Small intestine (tissue), 7 donors: ENCODE results near the gene AHCYL2. TPM values are rescaled to one million over a fixed set of nuclear protein-coding genes. Genes with fewer than 3 reads are reported as not detected.

Experiments
- DNase-seq, 2 donors: peaks; one replicate each; pipeline versions ENCODE4 v3.0.0 to v3.0.0-alpha.2; 2013
- FAIRE-seq: peaks from 2 replicates; lab custom pipeline; 2012; peaks lifted over from hg19 to GRCh38; lab: Jason Lieb, UNC
- H3K27ac ChIP-seq, 3 donors: one replicate each; pipeline ENCODE4 v1.5.1; 2013; ENCODE audit warnings: low read length in 2 of 3, mild to moderate bottlenecking in 2 of 3, control low read depth in 1 of 3, inconsistent platforms in 1 of 3, low read depth in 1 of 3, moderate library complexity in 1 of 3
- H3K27me3 ChIP-seq, 3 donors: one replicate each; pipeline ENCODE4 v1.6.1; 2013; ENCODE audit warnings: low read length in 3 of 3, inconsistent platforms in 1 of 3; ENCODE audit not compliant: control insufficient read depth in 3 of 3, insufficient read depth in 3 of 3
- H3K36me3 ChIP-seq, 3 donors: one replicate each; pipeline ENCODE4 v1.6.1; 2013; ENCODE audit warnings: low read length in 3 of 3, inconsistent platforms in 1 of 3, low read depth in 1 of 3, mild to moderate bottlenecking in 1 of 3, moderate library complexity in 1 of 3; ENCODE audit not compliant: control insufficient read depth in 3 of 3, insufficient read depth in 2 of 3
- H3K4me1 ChIP-seq, 3 donors: one replicate each; pipeline ENCODE4 v1.6.1; 2013; ENCODE audit warnings: low read length in 2 of 3, inconsistent platforms in 1 of 3, low read depth in 1 of 3, mild to moderate bottlenecking in 1 of 3, moderate library complexity in 1 of 3; ENCODE audit not compliant: control insufficient read depth in 3 of 3, insufficient read depth in 2 of 3
- H3K4me3 ChIP-seq, 3 donors: one replicate each; pipeline ENCODE4 v1.5.1; 2013; ENCODE audit warnings: low read length in 3 of 3, control low read depth in 1 of 3, inconsistent platforms in 1 of 3, low read depth in 1 of 3, mild to moderate bottlenecking in 1 of 3, moderate library complexity in 1 of 3
- H3K9me3 ChIP-seq, 2 donors: one replicate each; pipeline ENCODE4 v1.6.1; 2013; ENCODE audit warnings: low read depth in 1 of 2, low read length in 1 of 2; ENCODE audit not compliant: control insufficient read depth in 2 of 2, insufficient read depth in 1 of 2
- WGBS, 3 donors: extraction: QIAGEN DNeasy Blood & Tissue Kit; methylation state at CpG; one replicate each; pipeline ENCODE4 v1.1.7; 2013; 5-methylcytosine and 5-hydroxymethylcytosine counted together
- polyA plus RNA-seq, 4 donors: library from polyadenylated mRNA; stranded (reverse) in 3 of 4; unstranded in 1 of 4; fragments of 200-250 nt in 3 of 4; fragments of 120-200 nt in 1 of 4; gene quantifications; one replicate each; pipeline versions ENCODE4 v1.2.1 to v1.2.3, GENCODE V29; 2013
- donor health status: healthy with polysubstance abuse.
- donor health status: control.
- donor health status: control.
- donor health status: Bipolar disorder and iron deficiency.
- donor health status: healthy.

AHCYL2 gene
- polyA plus RNA-seq, 4 donors, result 18.2 to 25.4 (median 22.3) TPM

- Histone ChIP-seq H3K4me3 (peak overlapping the region; percentile 43 to 83 (median 61)), H3K9me3 (no peaks in the 10 kb centered on the region), H3K27me3 (peaks cover 6 to 9% (median 8%) of the 10 kb centered on the region in 3 donors), H3K27ac (peak overlapping the region in 1 of 3 donors; percentile 55), H3K4me1 (peaks cover 0 to 8% (median 0%) of the 10 kb centered on the region in 3 donors), H3K36me3 (peaks cover 0 to 6% (median 0%) of the 10 kb centered on the region in 3 donors)
- FAIRE-seq, result no peak
- 1 to 3% (median 2%) methylated on average over 35 to 83 of the region's 83 CpGs for WGBS, 3 donors
- peak in 1 of 2 donors; percentile 60 for DNase-seq
Measured at GRCh38 chr7:129188892-129189660, 35.8 kb upstream of the AHCYL2 start.

- 43 to 58% (median 55%) methylated on average over 13 of the region's 13 CpGs for WGBS, 3 donors
- FAIRE-seq, result no peak
- H3K4me1 ChIP-seq, result peaks cover 0 to 8% (median 0%) of the 10 kb centered on the region in 3 donors
- no peaks in the 10 kb centered on the region for H3K9me3 ChIP-seq
- DNase-seq, result no peak
- H3K4me3 ChIP-seq, result peak overlapping the region; percentile 43 to 83 (median 61)
- H3K27me3 ChIP-seq, result peaks cover 6 to 9% (median 8%) of the 10 kb centered on the region in 3 donors
- no peak overlapping the region for H3K27ac ChIP-seq
- peaks cover 0 to 6% (median 0%) of the 10 kb centered on the region in 3 donors for H3K36me3 ChIP-seq
Measured at GRCh38 chr7:129189661-129190310, 35.0 kb upstream of the AHCYL2 start.

GRCh38 chr7:129191272-129191671 lies 33.6 kb upstream of the AHCYL2 start:
- no peak overlapping the region for H3K4me3 ChIP-seq
- peaks cover 0 to 8% (median 0%) of the 10 kb centered on the region in 3 donors for H3K4me1 ChIP-seq
- no peak overlapping the region for H3K27ac ChIP-seq
- peaks cover 6 to 9% (median 8%) of the 10 kb centered on the region in 3 donors for H3K27me3 ChIP-seq
- no peaks in the 10 kb centered on the region for H3K9me3 ChIP-seq
- 62 to 74% (median 64%) methylated on average over 3 of the region's 3 CpGs for WGBS, 3 donors
- peaks cover 0 to 6% (median 0%) of the 10 kb centered on the region in 3 donors for H3K36me3 ChIP-seq
- no peak for FAIRE-seq
- DNase-seq, result no peak

- Histone ChIP-seq H3K36me3 (peaks cover 0 to 6% (median 0%) of the 10 kb centered on the region in 3 donors), H3K4me3 (no peak overlapping the region), H3K27me3 (peaks cover 6 to 9% (median 6%) of the 10 kb centered on the region in 3 donors), H3K9me3 (no peaks in the 10 kb centered on the region), H3K27ac (no peak overlapping the region), H3K4me1 (peaks cover 0 to 4% (median 0%) of the 10 kb centered on the region in 3 donors)
- no peak for DNase-seq
- 75 to 93% (median 88%) methylated on average over 3 of the region's 3 CpGs for WGBS, 3 donors
- FAIRE-seq, result no peak
Measured at GRCh38 chr7:129193892-129194291, 30.9 kb upstream of the AHCYL2 start.

- no peaks in the 10 kb centered on the region for H3K4me1 ChIP-seq
- H3K4me3 ChIP-seq, result no peak overlapping the region
- peaks cover 0 to 10% (median 0%) of the 10 kb centered on the region in 3 donors for H3K36me3 ChIP-seq
- no peak for DNase-seq
- no peaks in the 10 kb centered on the region for H3K9me3 ChIP-seq
- no peak for FAIRE-seq
- WGBS, 3 donors, result 68 to 84% (median 82%) methylated on average over 4 of the region's 4 CpGs
- H3K27ac ChIP-seq, result no peak overlapping the region
- no peaks in the 10 kb centered on the region for H3K27me3 ChIP-seq
Measured at GRCh38 chr7:129197771-129198170, 27.1 kb upstream of the AHCYL2 start.

GRCh38 chr7:129199406-129199805 lies 25.4 kb upstream of the AHCYL2 start:
- FAIRE-seq, result no peak
- no peak overlapping the region for H3K27ac ChIP-seq
- DNase-seq, result no peak

GRCh38 chr7:129202058-129202777 lies 22.6 kb upstream of the AHCYL2 start:
- H3K9me3 ChIP-seq, result no peaks in the 10 kb centered on the region
- no peak overlapping the region for H3K27ac ChIP-seq
- no peak for DNase-seq
- H3K36me3 ChIP-seq, result peaks cover 0 to 35% (median 0%) of the 10 kb centered on the region in 3 donors
- no peaks in the 10 kb centered on the region for H3K4me1 ChIP-seq
- H3K27me3 ChIP-seq, result no peaks in the 10 kb centered on the region
- no peak overlapping the region for H3K4me3 ChIP-seq
- no peak for FAIRE-seq
- 74 to 87% (median 84%) methylated on average over 8 of the region's 8 CpGs for WGBS, 3 donors

More at GRCh38 chr7:129199406-129199805, 25.4 kb upstream of the AHCYL2 start:
- WGBS, 3 donors, result 87 to 96% (median 88%) methylated on average over 4 of the region's 4 CpGs
- Histone ChIP-seq H3K27me3 (no peaks in the 10 kb centered on the region), H3K4me1 (no peaks in the 10 kb centered on the region), H3K9me3 (no peaks in the 10 kb centered on the region), H3K4me3 (no peak overlapping the region), H3K36me3 (peaks cover 0 to 13% (median 0%) of the 10 kb centered on the region in 3 donors)
